GM18873 (cell line): Measurements from ENCODE around the gene BEX4.
"Not testable (repeated sequence)": the region's sequence is repeated elsewhere in the genome, so short reads cannot be mapped to it uniquely, and the experiment has no call there.

Experiments
- ATAC-seq: cut with Tn5 transposase; IDR thresholded peaks from one replicate; pipeline ENCODE4 v1.9.1; 2021; ENCODE audit warnings: mild to moderate bottlenecking, moderate library complexity, moderate number of reproducible peaks; ENCODE audit not compliant: unreplicated experiment, low FRiP score

Gene BEX4

DNA sequence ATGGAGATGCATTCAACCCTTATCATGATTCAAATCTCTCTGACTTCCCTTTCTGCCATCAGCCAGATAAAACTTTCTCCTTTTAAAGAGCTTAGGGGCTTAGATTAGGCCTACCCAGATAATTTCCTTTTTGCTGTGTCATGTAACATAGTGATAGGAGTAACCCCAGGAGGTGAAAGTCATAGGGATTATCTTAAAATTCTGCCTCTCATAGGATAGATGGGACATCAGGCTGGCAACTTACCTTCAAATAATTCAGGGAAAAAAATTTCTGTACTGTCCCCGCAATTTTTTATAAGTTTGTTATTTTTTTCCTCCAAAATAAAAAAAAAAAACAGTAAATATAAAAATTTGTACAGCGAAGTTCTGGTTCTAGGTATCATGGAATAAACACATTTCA is 20.7 kb downstream of the BEX4 start:
- ATAC-seq: not testable (repeated sequence)

DNA sequence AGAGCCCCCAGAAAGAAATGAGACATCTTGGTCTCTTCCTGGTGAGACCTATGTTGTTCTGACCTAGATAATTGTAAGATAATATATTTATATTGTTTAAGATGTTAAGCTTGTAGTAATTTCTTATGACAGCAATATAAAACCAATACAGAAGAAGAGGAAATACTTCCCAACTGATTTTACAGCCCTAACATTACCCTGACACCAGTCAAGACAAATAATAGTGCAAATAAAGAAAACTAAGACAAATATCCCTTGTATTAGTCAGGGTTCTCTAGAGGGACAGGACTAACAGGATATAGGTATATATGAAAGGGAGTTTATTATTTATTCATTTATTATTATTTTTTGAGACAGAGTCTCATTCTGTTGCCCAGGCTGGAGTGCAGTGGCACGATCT is 21.4 kb downstream of the BEX4 start:
- no peak for ATAC-seq

DNA sequence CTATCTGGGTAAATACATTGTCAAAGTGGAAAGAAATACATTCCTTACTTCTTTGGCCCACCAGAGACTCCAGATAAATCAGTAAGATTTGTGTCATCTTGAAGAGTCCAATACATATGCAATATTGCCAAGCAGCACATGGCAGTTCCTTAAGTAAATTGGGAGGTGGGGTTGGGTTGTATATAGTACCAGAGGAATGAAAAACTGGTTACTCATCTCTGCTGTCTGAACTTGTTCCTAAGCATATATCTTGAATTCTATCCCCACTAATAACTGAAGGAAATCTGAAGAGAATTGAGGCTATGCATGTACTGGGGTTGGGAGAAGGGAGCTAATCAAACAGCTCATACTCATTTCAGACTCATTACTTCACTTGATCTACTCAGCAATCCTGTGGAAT is 25.2 kb downstream of the BEX4 start:
- ATAC-seq: no peak

DNA sequence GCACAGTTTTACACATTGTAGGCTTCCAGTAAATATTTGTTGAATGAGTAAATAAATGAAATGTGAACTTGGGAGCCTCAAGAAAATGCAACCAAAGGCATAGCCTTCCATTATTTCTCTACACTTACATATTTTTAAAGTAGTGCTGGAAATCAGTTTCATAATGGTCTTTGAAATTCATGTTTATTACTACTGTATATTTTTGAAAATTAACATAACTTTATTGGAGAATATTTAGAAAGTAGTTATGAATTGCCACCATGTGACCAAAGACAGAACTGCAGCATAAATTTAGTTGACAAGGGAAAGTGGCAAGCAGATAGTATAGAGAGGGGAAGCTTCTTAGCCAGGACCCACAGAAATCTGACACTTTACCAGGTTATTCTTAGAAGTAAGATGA is 33.6 kb downstream of the BEX4 start:
- ATAC-seq: no peak

DNA sequence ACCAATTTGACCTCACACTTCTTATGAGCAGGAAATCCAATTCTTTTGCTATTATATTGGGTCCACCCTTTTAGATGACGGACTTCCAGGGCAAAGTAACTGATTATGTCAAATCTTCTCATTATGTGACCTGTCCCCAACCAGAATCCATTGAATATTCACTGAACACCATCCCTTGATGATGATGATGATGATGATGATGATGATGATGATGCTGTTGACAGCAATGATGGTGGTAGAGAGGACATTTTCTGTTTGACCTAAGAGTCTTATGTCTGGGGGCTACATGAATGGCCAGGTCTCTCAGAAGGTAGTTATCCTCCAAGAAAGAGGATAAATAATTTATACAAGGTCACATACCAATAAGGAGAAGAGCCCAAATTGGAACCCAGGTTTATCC is 34.9 kb downstream of the BEX4 start:
- ATAC-seq: no peak

DNA sequence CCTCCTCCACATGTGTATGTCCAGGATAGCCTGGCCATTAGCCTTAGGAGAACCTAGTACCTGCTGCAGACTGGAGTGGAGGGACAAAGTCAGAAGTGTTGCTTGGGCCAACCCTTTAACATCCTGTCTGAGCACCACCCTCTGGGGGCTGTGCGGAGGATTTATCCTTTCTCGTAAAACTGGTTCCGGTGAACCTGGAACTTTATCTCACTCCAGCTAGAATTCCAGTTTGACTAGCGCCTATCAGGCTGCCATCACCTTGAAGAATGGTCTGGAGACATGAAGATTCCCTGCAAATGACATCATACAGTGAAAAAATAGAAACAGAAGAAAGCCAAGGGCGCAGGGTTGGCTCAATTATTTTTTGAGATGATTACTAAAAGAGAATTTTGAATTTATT is 36.1 kb downstream of the BEX4 start:
- no peak for ATAC-seq

DNA sequence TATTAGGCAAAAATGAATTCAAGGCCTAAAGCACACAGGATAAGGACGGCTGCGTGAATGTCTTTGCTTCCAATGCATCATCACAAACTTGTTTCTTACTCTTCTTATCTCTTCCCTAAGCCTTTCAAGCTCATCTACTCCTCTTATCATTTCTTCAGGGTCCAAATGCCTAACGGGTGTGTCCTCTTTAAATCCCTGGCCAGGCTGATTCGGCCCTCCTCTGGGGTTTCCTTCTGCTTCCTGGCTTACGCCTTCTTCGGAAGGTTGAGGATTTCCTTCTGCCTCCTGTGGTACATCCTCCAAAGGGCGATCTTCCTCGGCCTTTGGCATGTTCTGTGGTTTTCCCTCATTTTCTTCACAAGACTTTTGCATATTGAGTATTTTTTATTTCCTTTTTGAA is 38.7 kb downstream of the BEX4 start:
- no peak for ATAC-seq

DNA sequence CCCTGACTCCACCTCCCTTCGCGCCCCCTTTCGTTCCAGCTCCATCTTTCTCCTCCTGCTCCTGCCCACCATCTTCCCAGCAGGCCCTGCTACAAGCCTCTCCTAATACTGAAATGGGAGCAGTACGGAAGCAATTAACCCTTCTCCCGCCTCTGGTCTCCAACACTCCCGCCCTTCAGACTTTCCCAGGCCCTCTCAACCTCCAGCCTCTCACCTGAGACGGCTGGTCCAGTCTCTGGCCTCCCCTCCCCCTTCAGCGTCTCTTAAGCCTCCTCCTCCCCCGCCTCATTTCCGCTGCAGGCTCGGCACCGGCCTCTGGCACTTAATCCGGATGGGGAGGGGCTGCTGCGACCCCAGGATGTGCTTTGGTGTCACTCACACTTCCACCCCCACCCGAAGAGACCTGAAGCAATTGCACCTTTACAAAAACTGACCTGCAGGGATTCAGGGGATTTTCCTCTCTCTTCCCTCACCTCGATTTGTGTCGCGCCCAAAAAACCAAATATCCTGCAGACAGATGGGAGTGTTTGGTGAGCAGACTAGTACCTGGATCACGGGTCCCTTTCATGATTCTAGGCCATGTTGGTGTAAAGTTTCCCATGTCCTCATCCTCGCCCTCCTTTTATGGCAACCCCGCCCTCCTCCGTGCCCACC is 39.4 kb downstream of the BEX4 start:
- no peak for ATAC-seq

DNA sequence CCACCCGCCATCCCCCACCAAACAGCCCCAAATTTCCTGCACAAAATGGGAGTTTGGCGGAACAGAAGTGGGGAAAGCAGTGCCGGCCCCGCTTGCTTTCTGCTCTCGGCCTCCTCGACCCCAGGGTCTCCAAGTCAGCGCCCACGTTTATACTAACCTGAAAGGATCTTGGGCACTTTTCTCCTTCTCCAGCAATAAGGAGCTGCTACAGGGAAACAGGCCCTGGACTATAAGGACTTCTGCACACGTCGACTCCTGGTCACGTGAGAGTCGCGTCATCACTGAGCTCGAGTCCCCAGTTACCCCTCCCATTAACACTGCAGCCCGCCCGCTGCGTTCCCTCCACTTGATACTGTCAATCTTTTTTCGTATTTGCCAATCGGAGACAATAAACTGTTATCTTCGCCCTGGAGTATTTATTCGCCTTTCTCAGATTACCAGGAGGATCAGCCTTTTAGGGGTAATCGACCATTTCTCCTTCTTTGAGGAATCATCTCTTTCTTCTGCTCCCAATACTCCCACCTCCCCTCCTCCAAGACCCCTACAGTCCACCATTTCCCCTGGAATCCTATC is 40.1 kb downstream of the BEX4 start, which contains the start of gene TCEAL8:
TCEAL8 (minus strand) TSS at position 235 of the 573 bp plus-strand sequence. CDS start 1,176 bp downstream, outside the sequence.
- peak; percentile 89 for ATAC-seq

DNA sequence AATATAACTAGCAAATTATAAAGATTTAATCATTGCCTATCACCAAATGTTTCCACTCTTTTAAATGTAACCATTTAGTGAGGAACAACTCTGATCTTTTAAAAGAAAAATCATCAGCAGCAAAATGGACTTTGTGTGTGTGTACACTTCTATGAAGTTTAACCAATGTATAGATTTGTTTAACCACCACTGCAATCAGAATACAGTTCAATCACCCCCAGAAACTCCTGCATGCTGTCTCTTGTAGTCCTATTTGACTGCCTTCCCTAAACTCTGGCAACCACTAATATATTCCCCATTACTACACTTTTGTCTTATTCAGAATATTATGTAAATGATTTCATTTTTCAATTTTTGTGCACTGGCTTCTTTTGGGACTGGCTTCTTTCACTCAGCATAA is 41.7 kb downstream of the BEX4 start:
- no peak for ATAC-seq

DNA sequence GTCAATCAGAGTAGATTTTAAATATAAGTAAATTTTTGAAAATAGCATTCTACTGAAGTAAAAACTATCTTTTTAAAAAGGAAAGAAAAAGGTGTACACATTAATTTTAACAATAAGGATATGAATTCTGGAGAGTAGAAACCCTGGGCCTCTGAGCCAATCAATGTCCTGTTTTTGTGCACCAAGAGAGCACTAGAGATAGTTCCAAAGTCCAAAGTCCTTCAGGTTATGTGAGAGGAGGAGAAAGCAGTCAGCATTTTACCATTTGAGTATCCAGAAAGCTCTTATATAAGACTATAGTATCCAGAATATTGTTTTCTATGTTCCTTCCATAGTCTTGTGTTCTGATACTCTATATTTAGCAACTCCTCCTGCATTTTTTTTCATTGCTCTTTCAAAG is 43.4 kb downstream of the BEX4 start:
- ATAC-seq: no peak
